ENCODE measurements around the gene DHODH.

DNA sequence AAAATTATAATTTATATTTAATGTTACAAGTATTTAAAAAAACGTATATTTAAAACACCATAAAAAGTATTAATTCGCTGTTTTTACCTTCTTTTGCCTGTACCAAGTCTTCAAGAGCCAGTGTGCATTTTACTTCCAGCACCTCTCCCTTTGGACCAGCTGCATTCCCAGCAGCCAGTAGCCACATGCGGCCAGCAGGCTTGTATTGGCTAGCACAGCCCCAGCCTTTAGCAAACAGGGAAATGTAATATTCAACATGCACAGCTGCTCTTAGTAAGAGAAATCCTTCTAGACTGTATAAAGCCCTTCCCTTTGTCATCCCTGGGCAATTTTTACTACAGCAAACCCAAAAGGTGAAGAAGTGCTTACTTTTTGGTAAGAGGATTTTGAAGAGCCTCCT, 6.6 kb downstream of the DHODH start:
- TF ChIP-seq, protein P1, sequence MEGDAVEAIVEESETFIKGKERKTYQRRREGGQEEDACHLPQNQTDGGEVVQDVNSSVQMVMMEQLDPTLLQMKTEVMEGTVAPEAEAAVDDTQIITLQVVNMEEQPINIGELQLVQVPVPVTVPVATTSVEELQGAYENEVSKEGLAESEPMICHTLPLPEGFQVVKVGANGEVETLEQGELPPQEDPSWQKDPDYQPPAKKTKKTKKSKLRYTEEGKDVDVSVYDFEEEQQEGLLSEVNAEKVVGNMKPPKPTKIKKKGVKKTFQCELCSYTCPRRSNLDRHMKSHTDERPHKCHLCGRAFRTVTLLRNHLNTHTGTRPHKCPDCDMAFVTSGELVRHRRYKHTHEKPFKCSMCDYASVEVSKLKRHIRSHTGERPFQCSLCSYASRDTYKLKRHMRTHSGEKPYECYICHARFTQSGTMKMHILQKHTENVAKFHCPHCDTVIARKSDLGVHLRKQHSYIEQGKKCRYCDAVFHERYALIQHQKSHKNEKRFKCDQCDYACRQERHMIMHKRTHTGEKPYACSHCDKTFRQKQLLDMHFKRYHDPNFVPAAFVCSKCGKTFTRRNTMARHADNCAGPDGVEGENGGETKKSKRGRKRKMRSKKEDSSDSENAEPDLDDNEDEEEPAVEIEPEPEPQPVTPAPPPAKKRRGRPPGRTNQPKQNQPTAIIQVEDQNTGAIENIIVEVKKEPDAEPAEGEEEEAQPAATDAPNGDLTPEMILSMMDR (IDR thresholded peaks at IDR 0.05): no peak
- TF ChIP-seq POLR2A (IDR thresholded peaks at IDR 0.05): no peak

Data from lower leg skin (tissue), 3 donors.